Trophoblast cell (in vitro differentiated cells and primary cell): Measurements from ENCODE around the gene EFCAB13.

ENCODE experiments used
- DNase-seq, 2 donors: peaks; one replicate each; pipeline ENCODE4 v3.0.0-alpha.2; 2016
- H2AFZ ChIP-seq: 2 replicates; pipeline ENCODE4 v1.6.1; 2013; ENCODE audit warnings: low read length, moderate library complexity, mild to moderate bottlenecking; ENCODE audit not compliant: insufficient read depth, poor library complexity
- H2AK5ac ChIP-seq: 2 replicates; pipeline ENCODE4 v1.6.1; 2013; ENCODE audit warnings: mild to moderate bottlenecking, low read length
- H2BK120ac ChIP-seq: 2 replicates; pipeline ENCODE4 v1.6.1; 2013; ENCODE audit warnings: low read length, mild to moderate bottlenecking, moderate library complexity; ENCODE audit not compliant: insufficient read depth, poor library complexity
- H2BK12ac ChIP-seq: 2 replicates; pipeline ENCODE4 v1.6.1; 2013; ENCODE audit warnings: mild to moderate bottlenecking, low read length, moderate library complexity
- H2BK5ac ChIP-seq: 2 replicates; pipeline ENCODE4 v1.6.1; 2013; ENCODE audit warnings: low read length, low read depth, moderate library complexity, mild to moderate bottlenecking; ENCODE audit not compliant: poor library complexity
- H3K14ac ChIP-seq: 2 replicates; pipeline ENCODE4 v1.6.1; 2013; ENCODE audit warnings: mild to moderate bottlenecking, low read length
- H3K18ac ChIP-seq: 2 replicates; pipeline ENCODE4 v1.6.1; 2013; ENCODE audit warnings: mild to moderate bottlenecking, low read length
- H3K23ac ChIP-seq: 2 replicates; pipeline ENCODE4 v1.6.1; 2013; ENCODE audit warnings: low read length
- H3K27ac ChIP-seq: 2 replicates; pipeline ENCODE4 v1.5.1; 2013; ENCODE audit warnings: low read depth, mild to moderate bottlenecking, inconsistent platforms, low read length, moderate library complexity
- H3K27me3 ChIP-seq: 2 replicates; pipeline ENCODE4 v1.6.1; 2013; ENCODE audit warnings: inconsistent platforms, mild to moderate bottlenecking, low read length, moderate library complexity; ENCODE audit not compliant: insufficient read depth
- H3K36me3 ChIP-seq, 2 experiments: 1 replicate in 1 of 2; 2 replicates in 1 of 2; pipeline ENCODE4 v1.6.1; 2013; ENCODE audit warnings: low read length in 2 of 2, mild to moderate bottlenecking in 2 of 2, moderate library complexity in 1 of 2; ENCODE audit not compliant: insufficient read depth in 2 of 2, control insufficient read depth in 1 of 2
- H3K4ac ChIP-seq: 2 replicates; pipeline ENCODE4 v1.6.1; 2013; ENCODE audit warnings: low read depth, mild to moderate bottlenecking, low read length, moderate library complexity
- H3K4me1 ChIP-seq, 2 experiments: 1 replicate in 1 of 2; 2 replicates in 1 of 2; pipeline ENCODE4 v1.6.1; 2013; ENCODE audit warnings: low read length in 2 of 2, mild to moderate bottlenecking in 2 of 2, moderate library complexity in 1 of 2; ENCODE audit not compliant: insufficient read depth in 2 of 2, control insufficient read depth in 1 of 2
- H3K4me2 ChIP-seq: 2 replicates; pipeline ENCODE4 v1.6.1; 2013; ENCODE audit warnings: inconsistent platforms, mild to moderate bottlenecking, low read length, moderate library complexity
- H3K4me3 ChIP-seq: 2 replicates; pipeline ENCODE4 v1.5.1; 2013; ENCODE audit warnings: mild to moderate bottlenecking, low read depth, low read length, inconsistent platforms
- H3K79me1 ChIP-seq: one replicate; pipeline ENCODE4 v1.6.1; 2013; ENCODE audit warnings: low read length
- H3K79me2 ChIP-seq: 2 replicates; pipeline ENCODE4 v1.6.1; 2013; ENCODE audit warnings: low read length, mild to moderate bottlenecking; ENCODE audit not compliant: control insufficient read depth, insufficient read depth, poor library complexity
- H3K9ac ChIP-seq: 2 replicates; pipeline ENCODE4 v1.6.1; 2013; ENCODE audit warnings: mild to moderate bottlenecking, low read length
- H3K9me3 ChIP-seq: 2 replicates; pipeline ENCODE4 v1.6.1; 2013; ENCODE audit warnings: low read depth, mild to moderate bottlenecking, control low read depth, inconsistent platforms, low read length; ENCODE audit not compliant: insufficient read depth
- H4K12ac ChIP-seq: 2 replicates; pipeline ENCODE4 v1.6.1; 2013; ENCODE audit warnings: low read depth, mild to moderate bottlenecking, low read length, moderate library complexity
- H4K8ac ChIP-seq: 2 replicates; pipeline ENCODE4 v1.6.1; 2013; ENCODE audit warnings: low read depth, mild to moderate bottlenecking, low read length, moderate library complexity
- H4K91ac ChIP-seq: one replicate; pipeline ENCODE4 v1.6.1; 2013; ENCODE audit warnings: low read depth, mild to moderate bottlenecking, low read length, moderate library complexity
- WGBS: extraction: QIAGEN DNeasy Blood & Tissue Kit; methylation state at CpG from one replicate; pipeline ENCODE4 v1.1.7; 2013; ENCODE audit warnings: missing lambda C conversion rate; ENCODE audit not compliant: insufficient read length, insufficient coverage; ENCODE audit errors: extremely low coverage; 5-methylcytosine and 5-hydroxymethylcytosine counted together

The EFCAB13 gene

DNA sequence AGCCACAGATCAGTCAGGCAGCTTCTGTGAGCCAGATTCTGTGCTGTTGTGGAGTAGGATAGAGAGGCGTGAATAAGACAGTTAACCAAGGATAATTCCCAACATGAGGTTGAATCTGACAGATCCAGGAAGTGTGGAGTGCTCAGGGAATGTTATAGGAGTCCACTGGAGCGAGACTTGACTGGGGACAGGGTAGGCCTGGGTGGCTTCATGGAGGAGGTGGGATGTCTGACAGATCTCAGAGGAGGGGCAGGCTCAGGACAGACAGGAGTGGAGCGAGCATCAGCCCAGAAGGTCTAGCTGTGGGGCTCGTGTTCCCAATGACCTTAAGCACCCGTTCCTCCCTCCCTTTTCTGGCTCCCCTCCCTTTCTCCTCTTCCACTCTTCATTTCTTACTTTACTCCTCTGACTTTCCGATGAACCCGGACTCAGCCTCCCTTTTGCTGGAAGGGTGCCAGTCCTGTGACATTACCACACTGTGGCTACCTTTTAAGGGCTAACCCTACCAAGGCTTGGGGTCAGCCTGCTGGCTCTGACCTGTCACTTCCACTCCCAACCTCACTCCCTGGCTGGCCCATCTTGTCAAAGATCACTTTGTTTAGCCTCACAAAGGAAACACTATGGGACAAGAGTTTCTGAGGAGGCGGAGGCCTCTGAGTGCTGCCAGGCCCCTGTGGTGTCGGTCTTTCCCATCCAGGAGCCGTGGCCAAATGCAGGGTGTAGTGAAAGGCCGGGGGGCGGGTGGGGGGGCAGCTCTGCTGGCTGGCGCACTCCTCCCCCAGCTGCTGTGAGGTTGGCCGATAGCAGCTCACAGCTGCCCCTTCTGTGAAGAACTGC lies 28.5 kb upstream of the EFCAB13 start:
- Histone ChIP-seq H3K4me1 (peaks cover 3 to 5% of the 10 kb centered on the region in 2 experiments), H3K18ac (no peak overlapping the region), H3K4ac (no peak overlapping the region), H3K36me3 (no peaks in the 10 kb centered on the region), H3K79me1 (no peaks in the 10 kb centered on the region), H3K4me2 (no peak overlapping the region), H3K14ac (no peak overlapping the region), H2AFZ (no peak overlapping the region), H3K79me2 (no peaks in the 10 kb centered on the region), H3K9ac (no peak overlapping the region), H2BK120ac (no peak overlapping the region), H2BK5ac (no peak overlapping the region), H3K27me3 (no peaks in the 10 kb centered on the region), H4K91ac (no peak overlapping the region), H2BK12ac (no peak overlapping the region), H3K23ac (no peak overlapping the region), H3K4me3 (no peak overlapping the region), H4K12ac (no peak overlapping the region), H4K8ac (no peak overlapping the region), H2AK5ac (no peak overlapping the region), H3K9me3 (peaks cover 2% of the 10 kb centered on the region), H3K27ac (no peak overlapping the region)
- DNase-seq, result no peak
- WGBS, result no CpG with 5 or more reads among the region's 14 CpGs

GRCh38 chr17:47295874-47296255 lies 27.9 kb upstream of the EFCAB13 start:
- Histone ChIP-seq H3K9me3 (peaks cover 4% of the 10 kb centered on the region), H2AK5ac (no peak overlapping the region)

GRCh38 chr17:47297661-47298400 lies 25.9 kb upstream of the EFCAB13 start:
- Histone ChIP-seq H2AK5ac (no peak overlapping the region), H3K9ac (no peak overlapping the region), H3K79me2 (no peaks in the 10 kb centered on the region), H3K18ac (no peak overlapping the region), H3K4me3 (no peak overlapping the region), H2AFZ (no peak overlapping the region), H4K12ac (no peak overlapping the region), H2BK12ac (no peak overlapping the region), H2BK120ac (no peak overlapping the region), H3K9me3 (peaks cover 4% of the 10 kb centered on the region), H2BK5ac (no peak overlapping the region), H3K23ac (no peak overlapping the region), H3K79me1 (no peaks in the 10 kb centered on the region), H4K8ac (no peak overlapping the region), H3K4me2 (no peak overlapping the region), H3K14ac (no peak overlapping the region), H3K4ac (no peak overlapping the region), H3K27ac (no peak overlapping the region), H3K4me1 (peaks cover 3 to 4% of the 10 kb centered on the region in 2 experiments), H4K91ac (no peak overlapping the region), H3K27me3 (no peaks in the 10 kb centered on the region), H3K36me3 (no peaks in the 10 kb centered on the region)
- no peak for DNase-seq
- no CpG with 5 or more reads among the region's 4 CpGs for WGBS

More at GRCh38 chr17:47295874-47296255, 27.9 kb upstream of the EFCAB13 start:
- Histone ChIP-seq H3K4me3 (no peak overlapping the region), H3K14ac (no peak overlapping the region), H3K9ac (no peak overlapping the region), H3K79me2 (no peaks in the 10 kb centered on the region), H2BK5ac (no peak overlapping the region), H3K4me1 (peaks cover 4% of the 10 kb centered on the region in 2 experiments), H3K4me2 (no peak overlapping the region), H3K27ac (no peak overlapping the region), H3K27me3 (no peaks in the 10 kb centered on the region), H2AFZ (no peak overlapping the region), H3K4ac (no peak overlapping the region), H3K36me3 (no peaks in the 10 kb centered on the region), H3K23ac (no peak overlapping the region), H4K91ac (no peak overlapping the region), H2BK120ac (no peak overlapping the region), H3K79me1 (no peaks in the 10 kb centered on the region), H3K18ac (no peak overlapping the region), H4K8ac (no peak overlapping the region), H2BK12ac (no peak overlapping the region), H4K12ac (no peak overlapping the region)
- no peak for DNase-seq
- WGBS, result no CpG with 5 or more reads among the region's 6 CpGs

GRCh38 chr17:47298712-47299111 lies 25.0 kb upstream of the EFCAB13 start:
- H2AFZ ChIP-seq, result no peak overlapping the region
- H3K27ac ChIP-seq, result no peak overlapping the region
- no peak overlapping the region for H3K23ac ChIP-seq
- H3K79me2 ChIP-seq, result no peaks in the 10 kb centered on the region
- H3K4me2 ChIP-seq, result no peak overlapping the region
- H4K12ac ChIP-seq, result no peak overlapping the region
- H2BK5ac ChIP-seq, result no peak overlapping the region
- H3K27me3 ChIP-seq, result no peaks in the 10 kb centered on the region
- peaks cover 4% of the 10 kb centered on the region for H3K9me3 ChIP-seq
- H3K4ac ChIP-seq, result no peak overlapping the region
- H3K79me1 ChIP-seq, result no peaks in the 10 kb centered on the region
- H4K8ac ChIP-seq, result no peak overlapping the region
- no peak overlapping the region for H3K4me3 ChIP-seq
- H3K4me1 ChIP-seq, result peaks cover 3 to 4% of the 10 kb centered on the region in 2 experiments
- no peak for DNase-seq
- H2AK5ac ChIP-seq, result no peak overlapping the region
- no peak overlapping the region for H3K18ac ChIP-seq
- no peaks in the 10 kb centered on the region for H3K36me3 ChIP-seq
- H3K14ac ChIP-seq, result no peak overlapping the region
- no peak overlapping the region for H3K9ac ChIP-seq
- WGBS, result no CpG with 5 or more reads among the region's 6 CpGs
- no peak overlapping the region for H2BK120ac ChIP-seq
- no peak overlapping the region for H4K91ac ChIP-seq
- no peak overlapping the region for H2BK12ac ChIP-seq
